Endothelial cell (in vitro differentiated cells): Measurements from ENCODE around the gene ACP4. TPM values are rescaled to one million over a fixed set of nuclear protein-coding genes. Genes with fewer than 3 reads are reported as not detected.
A peak's percentile ranks its signal among the peaks of the same experiment; 100 is the strongest.
"Not testable (repeated sequence)": the region's sequence is repeated elsewhere in the genome, so short reads cannot be mapped to it uniquely, and the experiment has no call there.

Source experiments
- DNase-seq: peaks from one replicate; pipeline ENCODE4 v3.0.0; 2021; ENCODE audit warnings: low spot score
- H3K27ac Mint-ChIP-seq: one replicate; pipeline ENCODE4 v1.8.0; 2021; ENCODE audit warnings: mixed read lengths, inconsistent platforms; ENCODE audit not compliant: unreplicated experiment
- H3K27me3 Mint-ChIP-seq: one replicate; pipeline ENCODE4 v1.8.0; 2021; ENCODE audit warnings: mild to moderate bottlenecking, moderate library complexity, mixed read lengths, inconsistent platforms; ENCODE audit not compliant: unreplicated experiment
- H3K36me3 Mint-ChIP-seq: one replicate; pipeline ENCODE4 v1.8.0; 2021; ENCODE audit warnings: mild to moderate bottlenecking, low read depth, mixed read lengths, inconsistent platforms; ENCODE audit not compliant: unreplicated experiment
- H3K4me1 Mint-ChIP-seq: one replicate; pipeline ENCODE4 v1.8.0; 2021; ENCODE audit warnings: mild to moderate bottlenecking, mixed read lengths, inconsistent platforms; ENCODE audit not compliant: unreplicated experiment
- H3K4me3 Mint-ChIP-seq: one replicate; pipeline ENCODE4 v1.8.0; 2021; ENCODE audit warnings: mild to moderate bottlenecking, mixed read lengths, inconsistent platforms; ENCODE audit not compliant: unreplicated experiment
- H3K9me3 Mint-ChIP-seq: one replicate; pipeline ENCODE4 v1.8.0; 2021; ENCODE audit warnings: mixed read lengths, inconsistent platforms; ENCODE audit not compliant: unreplicated experiment
- total RNA-seq: library from RNA; stranded (reverse); fragmentation: NEBNext Ultra II Directional; extraction: Animal tissue kit (Norgen Biotek cat#: 25700); gene quantifications from one replicate; pipeline ENCODE4 v1.2.1, GENCODE V29; 2021; ENCODE audit not compliant: unreplicated experiment
- TF ChIP-seq, protein P1 (sequence below): fragments of 200-600 bp; sonication (generic); IDR thresholded peaks from one replicate; pipeline ENCODE4 v1.5.0; 2021; ENCODE audit warnings: antibody characterized with exemption; ENCODE audit not compliant: unreplicated experiment

The ACP4 gene
- total RNA-seq, 1 donor from 2014 or later: not detected

DNA sequence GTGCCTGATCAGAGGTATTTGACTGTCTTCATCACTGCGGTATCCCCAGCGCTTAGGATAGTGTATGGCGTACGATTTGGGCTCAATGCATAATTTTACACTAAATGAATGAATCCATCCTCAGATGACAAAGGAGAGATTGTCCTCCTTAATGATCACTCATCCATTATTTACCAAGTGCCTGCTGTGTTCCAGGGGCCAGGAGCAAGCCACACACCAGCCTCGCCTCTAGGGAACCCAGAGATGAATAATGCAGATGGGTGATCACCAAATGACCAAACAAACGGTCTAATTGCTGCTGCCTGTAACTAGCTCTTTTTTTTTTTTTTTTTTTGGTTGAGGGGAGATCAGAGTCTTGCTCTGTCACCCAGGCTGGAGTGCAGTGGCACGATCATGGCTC lies 25.8 kb upstream of the ACP4 start:
- H3K4me3 Mint-ChIP-seq: no peak overlapping the region
- H3K9me3 Mint-ChIP-seq: peaks cover 27% of the 10 kb centered on the region
- peaks cover 7% of the 10 kb centered on the region for H3K36me3 Mint-ChIP-seq
- no peaks in the 10 kb centered on the region for H3K4me1 Mint-ChIP-seq
- no peak overlapping the region for H3K27ac Mint-ChIP-seq
- TF ChIP-seq, protein P1, sequence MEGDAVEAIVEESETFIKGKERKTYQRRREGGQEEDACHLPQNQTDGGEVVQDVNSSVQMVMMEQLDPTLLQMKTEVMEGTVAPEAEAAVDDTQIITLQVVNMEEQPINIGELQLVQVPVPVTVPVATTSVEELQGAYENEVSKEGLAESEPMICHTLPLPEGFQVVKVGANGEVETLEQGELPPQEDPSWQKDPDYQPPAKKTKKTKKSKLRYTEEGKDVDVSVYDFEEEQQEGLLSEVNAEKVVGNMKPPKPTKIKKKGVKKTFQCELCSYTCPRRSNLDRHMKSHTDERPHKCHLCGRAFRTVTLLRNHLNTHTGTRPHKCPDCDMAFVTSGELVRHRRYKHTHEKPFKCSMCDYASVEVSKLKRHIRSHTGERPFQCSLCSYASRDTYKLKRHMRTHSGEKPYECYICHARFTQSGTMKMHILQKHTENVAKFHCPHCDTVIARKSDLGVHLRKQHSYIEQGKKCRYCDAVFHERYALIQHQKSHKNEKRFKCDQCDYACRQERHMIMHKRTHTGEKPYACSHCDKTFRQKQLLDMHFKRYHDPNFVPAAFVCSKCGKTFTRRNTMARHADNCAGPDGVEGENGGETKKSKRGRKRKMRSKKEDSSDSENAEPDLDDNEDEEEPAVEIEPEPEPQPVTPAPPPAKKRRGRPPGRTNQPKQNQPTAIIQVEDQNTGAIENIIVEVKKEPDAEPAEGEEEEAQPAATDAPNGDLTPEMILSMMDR: no peak
- no peak for DNase-seq
- H3K27me3 Mint-ChIP-seq: peaks cover 7% of the 10 kb centered on the region

- not testable (repeated sequence) for H3K4me1 Mint-ChIP-seq, DNase-seq, H3K4me3 Mint-ChIP-seq, H3K36me3 Mint-ChIP-seq, H3K27ac Mint-ChIP-seq, H3K27me3 Mint-ChIP-seq
- H3K9me3 Mint-ChIP-seq: peaks cover 21% of the 10 kb centered on the region
Measured at GRCh38 chr19:50766746-50767145, 23.5 kb upstream of the ACP4 start.

- DNase-seq, H3K4me3 Mint-ChIP-seq, H3K36me3 Mint-ChIP-seq, H3K27me3 Mint-ChIP-seq, H3K4me1 Mint-ChIP-seq: not testable (repeated sequence)
- peak overlapping the region; percentile 22 for H3K27ac Mint-ChIP-seq
- peaks cover 21% of the 10 kb centered on the region for H3K9me3 Mint-ChIP-seq
Measured at GRCh38 chr19:50767263-50767662, 23.0 kb upstream of the ACP4 start.

DNA sequence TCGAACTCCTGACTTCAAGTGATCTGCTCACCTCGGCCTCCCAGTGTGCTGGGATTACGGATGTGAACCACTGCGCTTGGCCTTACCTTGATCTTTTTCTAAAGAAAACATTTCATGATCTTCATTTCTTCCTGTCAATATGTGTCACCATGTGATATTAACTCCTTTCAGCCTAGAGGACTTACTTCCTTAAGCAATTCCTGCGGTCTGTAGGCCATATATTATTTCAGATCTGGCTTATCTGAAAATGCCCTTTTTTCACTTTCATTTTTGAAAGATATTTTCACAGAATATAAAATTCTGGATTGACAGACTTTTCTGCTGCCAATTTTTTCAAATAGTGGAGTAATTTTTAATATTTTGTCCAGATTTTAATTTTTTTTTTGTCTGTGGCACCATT lies 21.9 kb upstream of the ACP4 start:
- H3K36me3 Mint-ChIP-seq: peaks cover 8% of the 10 kb centered on the region
- no peak overlapping the region for H3K4me3 Mint-ChIP-seq
- no peak overlapping the region for H3K27ac Mint-ChIP-seq
- peaks cover 21% of the 10 kb centered on the region for H3K9me3 Mint-ChIP-seq
- H3K4me1 Mint-ChIP-seq: no peaks in the 10 kb centered on the region
- DNase-seq: no peak
- TF ChIP-seq, protein P1: no peak
- peaks cover 7% of the 10 kb centered on the region for H3K27me3 Mint-ChIP-seq

DNA sequence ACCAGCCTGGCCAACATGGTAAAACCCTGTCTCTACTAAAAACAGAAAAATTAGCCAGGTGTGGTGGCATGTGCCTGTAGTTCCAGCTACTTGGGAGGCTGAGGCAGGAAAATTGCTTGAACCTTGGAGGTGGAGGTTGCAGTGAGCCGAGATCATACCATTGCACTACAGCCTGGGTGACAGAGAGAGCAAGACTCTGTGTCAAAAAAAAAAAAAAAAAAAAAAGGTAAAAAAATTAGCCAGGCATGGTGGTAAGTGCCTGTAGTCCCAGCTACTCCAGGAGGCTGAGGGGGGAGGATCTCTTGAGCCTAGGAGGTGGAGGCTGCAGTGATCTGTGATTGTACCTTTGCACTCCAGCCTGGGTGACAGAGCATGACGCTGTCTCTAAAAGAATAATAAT lies 20.1 kb upstream of the ACP4 start, which contains the start of gene GPR32:
GPR32 (plus strand) TSS at position 301 of the 400 bp plus-strand sequence. CDS start 137 bp downstream, outside the sequence.
- H3K4me3 Mint-ChIP-seq: peak within 1 kb of the TSS; percentile 5
- H3K27me3 Mint-ChIP-seq, H3K4me1 Mint-ChIP-seq, H3K36me3 Mint-ChIP-seq, H3K27ac Mint-ChIP-seq, DNase-seq: not testable (repeated sequence)
- H3K9me3 Mint-ChIP-seq: peaks cover 20% of the 10 kb centered on the region

GRCh38 chr19:50770888-50771287 lies 19.3 kb upstream of the ACP4 start:
- H3K4me1 Mint-ChIP-seq: no peaks in the 10 kb centered on the region
- TF ChIP-seq, protein P1: no peak
- DNase-seq: no peak
- H3K4me3 Mint-ChIP-seq: peak overlapping the region; percentile 5
- peaks cover 19% of the 10 kb centered on the region for H3K9me3 Mint-ChIP-seq
- H3K27ac Mint-ChIP-seq: no peak overlapping the region
- peaks cover 7% of the 10 kb centered on the region for H3K27me3 Mint-ChIP-seq
- peaks cover 4% of the 10 kb centered on the region for H3K36me3 Mint-ChIP-seq

DNA sequence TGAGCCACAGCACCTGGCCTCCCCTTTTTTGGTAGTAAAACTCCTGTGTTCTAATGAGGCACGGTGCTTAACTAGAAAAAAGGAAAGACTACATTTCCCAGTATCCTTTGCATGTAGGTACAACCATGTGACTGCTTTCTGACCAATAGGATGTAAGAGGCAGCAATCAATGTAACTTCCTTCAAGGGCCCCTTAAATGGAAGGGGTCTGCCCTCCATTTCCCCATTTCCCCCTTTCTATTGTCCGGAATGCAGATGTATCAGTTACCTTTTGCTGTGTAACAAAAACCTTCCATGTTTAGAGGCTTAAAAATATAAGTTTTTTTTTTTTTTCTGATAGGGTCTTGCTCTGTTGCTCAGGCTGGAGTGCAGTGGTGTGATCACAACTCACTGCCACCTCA lies 17.7 kb upstream of the ACP4 start:
- H3K36me3 Mint-ChIP-seq: peaks cover 4% of the 10 kb centered on the region
- H3K9me3 Mint-ChIP-seq: peaks cover 11% of the 10 kb centered on the region
- DNase-seq: no peak
- no peak overlapping the region for H3K27ac Mint-ChIP-seq
- H3K4me1 Mint-ChIP-seq: no peaks in the 10 kb centered on the region
- no peak overlapping the region for H3K4me3 Mint-ChIP-seq
- TF ChIP-seq, protein P1: no peak
- H3K27me3 Mint-ChIP-seq: peaks cover 5% of the 10 kb centered on the region

DNA sequence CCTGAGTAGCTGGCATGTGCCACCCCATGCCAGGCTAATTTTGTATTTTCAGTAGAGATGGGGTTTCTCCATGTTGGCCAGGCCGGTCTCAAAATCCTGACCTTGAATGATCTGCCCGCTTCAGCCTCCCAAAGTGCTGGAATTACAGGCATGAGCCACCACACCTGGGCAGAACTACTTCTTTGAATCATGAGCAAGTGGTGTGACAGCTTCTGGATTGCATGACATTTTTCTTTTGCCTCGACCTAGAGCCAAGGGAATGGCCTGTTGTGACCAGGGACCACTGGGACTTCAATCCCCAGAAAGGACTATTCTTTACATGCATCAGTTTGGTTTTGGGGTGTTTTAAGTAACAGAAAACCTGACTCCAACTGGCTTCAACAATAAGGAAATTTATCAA lies 17.3 kb upstream of the ACP4 start:
- H3K9me3 Mint-ChIP-seq: peaks cover 10% of the 10 kb centered on the region
- not testable (repeated sequence) for H3K27ac Mint-ChIP-seq, H3K27me3 Mint-ChIP-seq, H3K4me1 Mint-ChIP-seq, H3K4me3 Mint-ChIP-seq, DNase-seq, H3K36me3 Mint-ChIP-seq

- peaks cover 10% of the 10 kb centered on the region for H3K9me3 Mint-ChIP-seq
- not testable (repeated sequence) for H3K27ac Mint-ChIP-seq, H3K4me1 Mint-ChIP-seq, H3K4me3 Mint-ChIP-seq, H3K36me3 Mint-ChIP-seq, H3K27me3 Mint-ChIP-seq, DNase-seq
Measured at GRCh38 chr19:50773454-50773853, 16.8 kb upstream of the ACP4 start.
